GM23338 (cell line): ENCODE measurements around the gene ARL13B. TPM values are rescaled to one million over a fixed set of nuclear protein-coding genes. Genes with fewer than 3 reads are reported as not detected.

Experiments
- ATAC-seq: fragments of 200-7000 bp; cut with Tn5 transposase; 3 replicates; pipeline ENCODE4 v1.9.1; 2020
- DNase-seq: peaks from one replicate; pipeline ENCODE4 v3.0.0-alpha.2; 2015; ENCODE audit warnings: low spot score
- H2AFZ ChIP-seq: fragments of 200-600 bp; sonication (generic); 2 replicates; pipeline ENCODE4 v1.8.0; 2016; ENCODE audit warnings: antibody characterized with exemption, mild to moderate bottlenecking, moderate library complexity
- H3F3A ChIP-seq: fragments of 200-600 bp; sonication (generic); replicated peaks from 2 replicates; pipeline ENCODE4 v1.8.0; 2017; ENCODE audit warnings: antibody characterized with exemption, mixed run types, low read depth
- H3K27ac ChIP-seq: fragments of 200-600 bp; sonication (generic); 2 replicates; pipeline ENCODE4 v1.6.1; 2016; ENCODE audit warnings: low read depth
- H3K27me3 ChIP-seq: fragments of 200-600 bp; sonication (generic); 2 replicates; pipeline ENCODE4 v1.8.0; 2016; ENCODE audit warnings: mild to moderate bottlenecking, mixed run types, moderate library complexity; ENCODE audit not compliant: insufficient read depth
- H3K36me3 ChIP-seq: fragments of 200-600 bp; sonication (generic); 2 replicates; pipeline ENCODE4 v1.8.0; 2016; ENCODE audit warnings: mild to moderate bottlenecking; ENCODE audit not compliant: insufficient read depth
- H3K4me1 ChIP-seq: fragments of 200-600 bp; sonication (generic); 2 replicates; pipeline ENCODE4 v1.8.0; 2016; ENCODE audit warnings: mild to moderate bottlenecking, moderate library complexity; ENCODE audit not compliant: insufficient read depth
- H3K4me2 ChIP-seq: fragments of 200-600 bp; sonication (generic); 2 replicates; pipeline ENCODE4 v1.7.1; 2017; ENCODE audit warnings: mixed run types
- H3K4me3 ChIP-seq: fragments of 200-600 bp; sonication (generic); 2 replicates; pipeline ENCODE4 v1.6.1; 2016; ENCODE audit warnings: mixed run types
- H3K79me2 ChIP-seq: fragments of 200-600 bp; sonication (generic); replicated peaks from 2 replicates; pipeline ENCODE4 v1.8.0; 2017; ENCODE audit warnings: mild to moderate bottlenecking; ENCODE audit not compliant: insufficient read depth
- H3K9me2 ChIP-seq: fragments of 200-600 bp; sonication (generic); 2 replicates; pipeline ENCODE4 v1.8.0; 2017; ENCODE audit not compliant: insufficient read depth
- H4K20me1 ChIP-seq: fragments of 200-600 bp; sonication (generic); replicated peaks from 2 replicates; pipeline ENCODE4 v1.8.0; 2017; ENCODE audit warnings: mild to moderate bottlenecking; ENCODE audit not compliant: insufficient read depth
- H3K27ac Mint-ChIP-seq: 2 replicates; pipeline ENCODE4 v1.8.0; 2020; ENCODE audit warnings: inconsistent platforms, mild to moderate bottlenecking, moderate library complexity, mixed read lengths
- H3K27me3 Mint-ChIP-seq: 3 replicates; pipeline ENCODE4 v1.8.0; 2022; ENCODE audit warnings: low read depth, mild to moderate bottlenecking, moderate library complexity, mixed read lengths, inconsistent platforms; ENCODE audit not compliant: insufficient read depth, poor library complexity
- H3K36me3 Mint-ChIP-seq: 3 replicates; pipeline ENCODE4 v1.8.0; 2021; ENCODE audit warnings: low read depth, mild to moderate bottlenecking, inconsistent platforms, moderate library complexity, mixed read lengths
- H3K4me1 Mint-ChIP-seq: 3 replicates; pipeline ENCODE4 v1.8.0; 2020; ENCODE audit warnings: mild to moderate bottlenecking, inconsistent platforms, mixed read lengths
- H3K4me3 Mint-ChIP-seq: 3 replicates; pipeline ENCODE4 v1.8.0; 2021; ENCODE audit warnings: moderate library complexity, mild to moderate bottlenecking, inconsistent platforms, mixed read lengths
- H3K9me3 Mint-ChIP-seq: 3 replicates; pipeline ENCODE4 v1.8.0; 2020; ENCODE audit warnings: moderate library complexity, mild to moderate bottlenecking, inconsistent platforms, mixed read lengths
- CREB1 ChIP-seq: fragments of 250-450 bp; sonication (Bioruptor Pico); IDR thresholded peaks from 2 replicates; pipeline ENCODE4 v1.5.0; 2020; ENCODE audit warnings: low read depth, mild to moderate bottlenecking, moderate library complexity
- CTCF ChIP-seq, 2 experiments: fragments of 200-600 bp in 1 of 2; sonication (generic) in 1 of 2; conservative IDR thresholded peaks; 2 replicates each; pipeline versions ENCODE4 v1.5.1 to v1.6.1; 2016 to 2017; ENCODE audit warnings: antibody characterized with exemption in 2 of 2, low read depth in 2 of 2, mild to moderate bottlenecking in 2 of 2, moderate library complexity in 1 of 2
- ETS1 ChIP-seq: IDR thresholded peaks from 2 replicates; pipeline ENCODE4 v1.6.1; 2016; ENCODE audit warnings: antibody characterized with exemption
- EZH2 ChIP-seq: fragments of 200-600 bp; sonication (generic); IDR thresholded peaks from one replicate; pipeline ENCODE4 v1.8.0; 2017; ENCODE audit warnings: antibody characterized with exemption, mild to moderate bottlenecking, low read depth; ENCODE audit not compliant: unreplicated experiment
- EZH2phosphoT487 ChIP-seq: fragments of 200-600 bp; sonication (generic); IDR thresholded peaks from one replicate; pipeline ENCODE4 v1.8.1; 2018; ENCODE audit warnings: antibody characterized with exemption; ENCODE audit not compliant: unreplicated experiment
- JUNB ChIP-seq: IDR thresholded peaks from one replicate; pipeline ENCODE4 v1.6.1; 2016; ENCODE audit warnings: antibody characterized with exemption; ENCODE audit not compliant: unreplicated experiment
- NANOG ChIP-seq: IDR thresholded peaks from 2 replicates; pipeline ENCODE4 v1.6.1; 2016; ENCODE audit warnings: antibody characterized with exemption, borderline replicate concordance
- POLR2AphosphoS5 ChIP-seq: IDR thresholded peaks from 2 replicates; pipeline ENCODE4 v1.6.1; 2016; ENCODE audit warnings: antibody characterized with exemption, low read depth
- REST ChIP-seq: IDR thresholded peaks from one replicate; pipeline ENCODE4 v1.6.1; 2018; ENCODE audit warnings: antibody characterized with exemption; ENCODE audit not compliant: unreplicated experiment
- STAT1 ChIP-seq: IDR thresholded peaks from one replicate; pipeline ENCODE4 v1.6.1; 2016; ENCODE audit warnings: antibody characterized with exemption; ENCODE audit not compliant: unreplicated experiment
- ZNF114 ChIP-seq: fragments of 250-450 bp; sonication (Bioruptor Pico); IDR thresholded peaks from 2 replicates; pipeline ENCODE4 v1.5.0; 2020; ENCODE audit warnings: mild to moderate bottlenecking, moderate library complexity
- ZNF331 ChIP-seq: fragments of 250-450 bp; sonication (Bioruptor Pico); IDR thresholded peaks from 2 replicates; pipeline ENCODE4 v1.5.0; 2020; ENCODE audit warnings: low read depth, mild to moderate bottlenecking, moderate library complexity
- ZNF462 ChIP-seq: fragments of 250-450 bp; sonication (Bioruptor Pico); IDR thresholded peaks from 2 replicates; pipeline ENCODE4 v1.5.0; 2020; ENCODE audit warnings: mild to moderate bottlenecking, moderate library complexity
- polyA plus RNA-seq: library from polyadenylated mRNA; unstranded; fragments of >200 nt; fragmentation: Nextera tagmentation; extraction: Ambion mirVana; gene quantifications from 2 replicates; pipeline ENCODE4 v1.2.1, GENCODE V29; 2016
- total RNA-seq: library from RNA; depleted of rRNA; stranded (reverse); fragments of >200 nt; shearing (Covaris generic); gene quantifications from 2 replicates; pipeline ENCODE4 v1.2.3, GENCODE V29; 2014

The ARL13B gene
- total and polyA plus RNA-seq, 2 experiments from 2014 or later = 7.9 to 17.1 TPM

GRCh38 chr3:94098452-94098851, 118.5 kb downstream of the ARL13B start:
- Histone ChIP-seq H3K79me2 (no peaks in the 10 kb centered on the region), H4K20me1 (no peaks in the 10 kb centered on the region; the same call in 1 of the 2 replicates), H2AFZ (no peak overlapping the region), H3K27ac (no peak overlapping the region), H3F3A (no peaks in the 10 kb centered on the region), H3K4me2 (no peak overlapping the region), H3K4me1 (no peaks in the 10 kb centered on the region), H3K27me3 (no peaks in the 10 kb centered on the region), H3K36me3 (no peaks in the 10 kb centered on the region), H3K4me3 (no peak overlapping the region), H3K9me2 (no peaks in the 10 kb centered on the region)
- no peak for TF ChIP-seq POLR2AphosphoS5
- no peak for TF ChIP-seq REST
- TF ChIP-seq EZH2phosphoT487 = no peak
- no peak for TF ChIP-seq ZNF462 (CRISPR knock-in tag)
- TF ChIP-seq ZNF331 (CRISPR knock-in tag) = no peak
- no peak for TF ChIP-seq JUNB
- no peak for TF ChIP-seq CTCF (conservative IDR thresholded peaks at IDR 0.05; ENCODE audit: low read depth in 2 of 2)
- TF ChIP-seq ZNF114 (CRISPR knock-in tag) = no peak
- no peak for TF ChIP-seq EZH2
- no peak for TF ChIP-seq CREB1 (CRISPR knock-in tag)
- TF ChIP-seq STAT1 = no peak
- TF ChIP-seq NANOG = no peak
- no peak for TF ChIP-seq ETS1
- H3K4me1 Mint-ChIP-seq = no peaks in the 10 kb centered on the region
- peak overlapping the region; percentile 11; the same call in 1 of the 2 replicates for H3K27ac Mint-ChIP-seq
- H3K4me3 Mint-ChIP-seq = no peak overlapping the region
- ATAC-seq (no peak), DNase-seq (no peak)
- no peaks in the 10 kb centered on the region for H3K36me3 Mint-ChIP-seq
- no peaks in the 10 kb centered on the region for H3K27me3 Mint-ChIP-seq
- no peaks in the 10 kb centered on the region for H3K9me3 Mint-ChIP-seq
